ENCODE data around the gene METTL15. TPM values are rescaled to one million over a fixed set of nuclear protein-coding genes. Genes with fewer than 3 reads are reported as not detected.

The METTL15 gene
- total and polyA plus RNA-seq, 9 donors = 4.1 to 14.9 (median 11.2) TPM

- H3K27me3 ChIP-seq = no peaks in the 10 kb centered on the region
- no peaks in the 10 kb centered on the region for H3K36me3 ChIP-seq
- no peaks in the 10 kb centered on the region for H3K9me3 ChIP-seq
- H3K4me3 ChIP-seq = no peak overlapping the region
- TF ChIP-seq EP300 (IDR thresholded peaks at IDR 0.05) = no peak
- no peak for TF ChIP-seq POLR2A (IDR thresholded peaks at IDR 0.05)
- TF ChIP-seq CTCF (IDR thresholded peaks at IDR 0.05) = no peak
- 97 to 100% (median 98%) methylated on average over 2 of the region's 2 CpGs for WGBS, 3 donors
- DNase-seq = no peak
- H3K4me1 ChIP-seq (ENCODE audit: insufficient read depth) = no peaks in the 10 kb centered on the region
- intact Hi-C loops (cut with DNase I) = no loop called here
- H3K27ac ChIP-seq = no peak overlapping the region
Observed at GRCh38 chr11:28231475-28231874, 123.3 kb downstream of the METTL15 start.

GRCh38 chr11:28232649-28233048 is 124.5 kb downstream of the METTL15 start:
- no peak for TF ChIP-seq CTCF (IDR thresholded peaks at IDR 0.05)
- TF ChIP-seq EP300 (IDR thresholded peaks at IDR 0.05) = no peak
- no peak for TF ChIP-seq POLR2A (IDR thresholded peaks at IDR 0.05)
- intact Hi-C loops (cut with DNase I) = no loop called here
- no peaks in the 10 kb centered on the region for H3K36me3 ChIP-seq
- no peaks in the 10 kb centered on the region for H3K9me3 ChIP-seq
- 56 to 59% (median 59%) methylated on average over 4 of the region's 4 CpGs for WGBS, 3 donors
- H3K27me3 ChIP-seq = no peaks in the 10 kb centered on the region
- no peak overlapping the region for H3K27ac ChIP-seq
- DNase-seq = no peak
- H3K4me3 ChIP-seq = no peak overlapping the region
- H3K4me1 ChIP-seq (ENCODE audit: insufficient read depth) = no peaks in the 10 kb centered on the region

GRCh38 chr11:28241760-28242159 is 133.6 kb downstream of the METTL15 start:
- TF ChIP-seq CTCF (IDR thresholded peaks at IDR 0.05) (no peak), EP300 (IDR thresholded peaks at IDR 0.05) (no peak), POLR2A (IDR thresholded peaks at IDR 0.05) (no peak)
- Histone ChIP-seq H3K4me3 (no peak overlapping the region), H3K27me3 (no peaks in the 10 kb centered on the region), H3K9me3 (no peaks in the 10 kb centered on the region), H3K4me1 (ENCODE audit: insufficient read depth) (no peaks in the 10 kb centered on the region), H3K36me3 (no peaks in the 10 kb centered on the region), H3K27ac (no peak overlapping the region)
- no peak for DNase-seq
- intact Hi-C loops (cut with DNase I) = no loop called here

GRCh38 chr11:28242596-28242995 is 134.4 kb downstream of the METTL15 start:
- no peak for TF ChIP-seq CTCF (IDR thresholded peaks at IDR 0.05)
- TF ChIP-seq EP300 (IDR thresholded peaks at IDR 0.05) = no peak
- no peak for TF ChIP-seq POLR2A (IDR thresholded peaks at IDR 0.05)
- Histone ChIP-seq H3K4me1 (ENCODE audit: insufficient read depth) (no peaks in the 10 kb centered on the region), H3K9me3 (no peaks in the 10 kb centered on the region), H3K4me3 (no peak overlapping the region), H3K27me3 (no peaks in the 10 kb centered on the region), H3K36me3 (no peaks in the 10 kb centered on the region), H3K27ac (no peak overlapping the region)
- no peak for DNase-seq
- intact Hi-C loops (cut with DNase I) = no loop called here
- WGBS, 3 donors = 78 to 89% (median 86%) methylated on average over 4 of the region's 4 CpGs

GRCh38 chr11:28243061-28243460 is 134.9 kb downstream of the METTL15 start:
- no peaks in the 10 kb centered on the region for H3K36me3 ChIP-seq
- intact Hi-C loops (cut with DNase I) = no loop called here
- H3K4me1 ChIP-seq (ENCODE audit: insufficient read depth) = no peaks in the 10 kb centered on the region
- H3K4me3 ChIP-seq = no peak overlapping the region
- TF ChIP-seq CTCF (IDR thresholded peaks at IDR 0.05) = no peak
- 59 to 66% (median 60%) methylated on average over 2 of the region's 2 CpGs for WGBS, 3 donors
- H3K9me3 ChIP-seq = no peaks in the 10 kb centered on the region
- H3K27me3 ChIP-seq = no peaks in the 10 kb centered on the region
- no peak overlapping the region for H3K27ac ChIP-seq
- no peak for DNase-seq

Measured in ovary (tissue), 9 donors.